ENCODE results near the gene MARCHF11.

Gene MARCHF11

DNA sequence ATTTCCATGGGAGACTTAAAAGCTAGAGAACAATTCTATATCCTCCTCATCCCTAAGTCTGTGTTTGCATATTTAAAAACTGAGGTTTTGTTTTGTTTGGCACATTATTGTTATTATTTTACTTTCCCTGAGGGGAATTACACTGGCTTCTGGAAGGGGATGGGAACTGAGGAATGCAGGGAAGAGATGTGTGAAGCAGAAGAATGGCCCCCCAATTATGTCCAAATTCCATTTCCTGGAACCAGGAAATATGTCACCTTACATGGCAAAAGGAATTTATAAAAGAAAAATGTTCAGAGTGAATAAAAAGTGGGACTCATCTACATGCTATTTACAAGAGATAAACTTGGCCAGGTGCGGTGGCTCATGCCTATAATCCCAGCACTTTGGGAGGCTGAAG is 129.8 kb downstream of the MARCHF11 start:
- DNase-seq, result no peak

GRCh38 chr5:16048132-16048531 is 131.5 kb downstream of the MARCHF11 start:
- DNase-seq, result no peak

DNA sequence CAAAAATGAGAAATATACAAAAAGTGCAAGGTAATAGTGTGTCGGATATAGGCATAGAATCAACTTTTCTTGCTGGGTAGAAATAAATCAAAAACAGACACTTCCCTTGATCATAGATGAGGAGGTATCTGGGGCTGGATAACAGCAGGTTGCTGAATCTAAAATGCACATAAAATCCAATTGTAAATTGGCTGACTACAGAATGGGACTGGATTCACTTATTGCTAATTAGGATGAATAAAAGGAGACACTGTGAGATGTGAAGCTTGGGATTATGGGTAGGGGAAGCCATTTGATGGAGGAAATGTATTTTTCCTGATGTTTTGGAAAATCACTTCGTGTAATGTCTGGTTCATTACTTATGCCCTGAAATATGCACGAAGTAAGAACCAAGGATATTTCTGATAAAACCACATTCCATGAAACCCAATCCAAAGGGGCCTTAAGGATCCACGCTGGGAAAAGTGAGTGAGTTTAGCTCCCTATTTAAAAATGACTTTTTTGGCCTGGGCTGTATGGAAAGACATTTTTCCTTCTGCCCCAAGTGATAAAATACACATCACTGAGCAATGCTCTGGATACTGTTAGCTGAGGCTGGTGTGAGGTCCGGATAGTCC is 136.1 kb downstream of the MARCHF11 start:
- DNase-seq, result no peak

GRCh38 chr5:16037121-16037845 is 142.3 kb downstream of the MARCHF11 start:
- no peak for DNase-seq

- DNase-seq, result no peak
These were observed 145.1 kb downstream of the MARCHF11 start for GRCh38 chr5:16034319-16035001.

DNA sequence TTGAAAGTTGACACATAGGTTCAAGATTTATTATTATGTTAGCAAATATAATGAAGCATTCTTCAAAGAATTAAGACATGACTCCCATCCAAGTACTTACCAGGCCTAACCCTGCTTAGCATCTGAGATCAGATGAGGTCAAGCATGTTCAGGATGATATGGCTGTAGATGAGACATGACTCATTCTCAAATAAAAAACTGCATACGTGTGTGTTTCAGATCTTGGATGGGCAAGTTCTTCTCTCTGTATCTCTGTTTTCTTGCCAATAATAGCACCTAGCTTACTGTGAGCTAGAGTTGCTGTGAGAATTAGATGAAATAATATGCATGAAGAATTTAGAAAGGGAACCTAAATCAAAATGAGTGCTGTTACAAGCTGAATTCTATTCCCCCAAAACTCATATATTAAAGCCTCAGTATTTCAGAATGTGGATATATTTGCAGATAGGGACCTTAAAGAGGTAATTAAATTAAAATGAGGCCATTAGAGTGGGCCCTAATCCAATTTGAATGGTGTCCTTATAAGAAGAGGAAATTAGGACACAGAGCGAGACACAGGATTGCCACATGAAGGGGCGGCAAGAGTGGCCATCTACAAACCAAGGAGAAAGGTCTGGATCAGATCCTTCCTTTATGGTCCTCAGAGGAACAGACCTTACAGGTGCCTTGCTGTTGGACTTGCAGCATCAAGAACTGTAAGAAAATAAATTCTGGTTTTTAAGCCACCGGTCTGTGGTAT is 146.2 kb downstream of the MARCHF11 start:
- no peak for DNase-seq

GRCh38 chr5:16028708-16029107 is 150.9 kb downstream of the MARCHF11 start:
- no peak for DNase-seq

DNA sequence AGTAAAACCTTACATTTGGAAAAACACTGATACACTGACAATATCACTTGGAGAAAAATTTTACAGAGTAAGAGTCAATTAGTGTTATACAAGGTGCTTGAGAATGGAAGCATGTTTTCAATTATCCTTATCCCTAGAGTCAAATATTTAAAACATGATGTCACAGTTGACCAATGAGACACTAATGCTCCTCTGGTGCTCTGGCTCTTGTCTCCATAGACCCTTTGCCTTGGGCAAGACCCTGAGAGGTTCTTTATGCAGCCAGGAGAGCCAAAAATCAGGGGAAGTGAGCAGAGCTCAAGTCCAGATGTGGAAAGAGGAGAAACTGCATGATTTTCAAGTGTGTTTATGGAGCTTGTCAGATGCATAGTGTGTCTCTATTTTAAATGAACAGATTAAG is 153.9 kb downstream of the MARCHF11 start:
- DNase-seq, result no peak

DNA sequence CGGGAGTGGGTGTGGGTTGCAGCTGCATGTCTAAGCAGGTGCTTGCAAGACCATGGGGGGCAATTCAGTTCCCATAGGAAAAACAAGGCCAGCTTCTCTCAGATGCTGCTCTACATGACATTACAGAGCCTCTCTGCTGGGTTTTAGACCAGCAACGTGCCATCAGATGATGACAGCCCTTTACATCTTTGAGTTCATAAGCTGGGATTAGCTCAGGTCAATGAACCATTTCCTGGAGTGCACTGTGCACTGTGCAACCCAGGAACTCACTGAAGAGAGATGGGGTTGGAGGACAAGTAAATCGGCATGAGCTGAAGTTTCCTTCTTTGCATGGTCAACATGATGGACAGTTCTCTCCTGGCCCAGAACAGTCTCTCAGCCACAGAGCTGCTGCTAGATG is 160.6 kb downstream of the MARCHF11 start:
- no peak for DNase-seq

DNA sequence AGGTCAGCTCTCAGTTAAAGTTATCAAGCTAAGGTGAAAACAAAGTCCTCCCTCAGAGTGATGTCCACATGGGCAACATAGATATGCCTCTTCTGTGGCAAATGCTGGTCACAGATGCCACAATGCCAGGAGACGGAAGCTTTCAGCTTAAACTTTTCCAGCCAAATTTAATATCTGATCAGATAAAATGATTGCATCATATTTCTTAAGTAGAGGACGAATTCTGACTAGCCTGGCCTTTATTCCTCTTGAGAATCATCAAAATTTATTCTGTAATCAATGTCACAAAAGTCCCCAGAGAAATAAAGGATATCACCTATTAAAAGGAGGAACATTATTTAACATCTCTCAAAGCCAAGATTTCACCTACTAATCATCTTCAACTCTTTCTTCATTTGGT is 161.9 kb downstream of the MARCHF11 start:
- no peak for DNase-seq
